Thoracic aorta (tissue), 2 donors: Measurements from ENCODE around the gene SYTL5. TPM values are rescaled to one million over a fixed set of nuclear protein-coding genes. Genes with fewer than 3 reads are reported as not detected.

Experiments
- ATAC-seq: fragments of 150-250 bp; one replicate; pipeline ENCODE4 v1.8.0; 2017; ENCODE audit warnings: low read depth; ENCODE audit not compliant: insufficient number of reproducible peaks, low FRiP score
- DNase-seq: peaks from one replicate; pipeline ENCODE4 v3.0.0-alpha.2; 2020; ENCODE audit warnings: low spot score
- H3K27ac ChIP-seq, 2 donors: fragments of 200-600 bp; sonication (generic); 1 replicate in 1 of 2; 2 replicates in 1 of 2; pipeline ENCODE4 v1.5.1; 2016; ENCODE audit warnings: mild to moderate bottlenecking in 2 of 2, moderate library complexity in 2 of 2
- H3K27me3 ChIP-seq: fragments of 200-600 bp; sonication (generic); replicated peaks from 2 replicates; pipeline ENCODE4 v1.6.0; 2016; ENCODE audit warnings: mild to moderate bottlenecking; ENCODE audit not compliant: insufficient read depth
- H3K36me3 ChIP-seq: fragments of 200-600 bp; sonication (generic); one replicate; pipeline ENCODE4 v1.5.1; 2016
- H3K4me1 ChIP-seq, 2 donors: fragments of 200-600 bp; sonication (generic); 1 replicate in 1 of 2; 2 replicates in 1 of 2; pipeline versions ENCODE4 v1.5.1 to v1.6.0; 2016; ENCODE audit warnings: low read depth in 2 of 2, mild to moderate bottlenecking in 1 of 2; ENCODE audit not compliant: control insufficient read depth in 1 of 2
- H3K4me3 ChIP-seq: fragments of 200-600 bp; sonication (generic); 2 replicates; pipeline ENCODE4 v1.5.1; 2016; ENCODE audit warnings: mild to moderate bottlenecking
- H3K9me3 ChIP-seq: fragments of 200-600 bp; sonication (generic); 2 replicates; pipeline ENCODE4 v1.5.1; 2016
- CTCF ChIP-seq: fragments of 200-600 bp; sonication (generic); IDR thresholded peaks from one replicate; pipeline ENCODE4 v1.5.1; 2019; ENCODE audit warnings: antibody characterized with exemption
- total RNA-seq, 2 donors: library from RNA; depleted of rRNA; stranded (reverse); fragments of >200 nt; gene quantifications; one replicate each; pipeline versions ENCODE4 v1.1.0 to v1.2.3, GENCODE V29; 2016

Gene SYTL5
- total RNA-seq, 2 donors from 2014 or later: not detected

DNA sequence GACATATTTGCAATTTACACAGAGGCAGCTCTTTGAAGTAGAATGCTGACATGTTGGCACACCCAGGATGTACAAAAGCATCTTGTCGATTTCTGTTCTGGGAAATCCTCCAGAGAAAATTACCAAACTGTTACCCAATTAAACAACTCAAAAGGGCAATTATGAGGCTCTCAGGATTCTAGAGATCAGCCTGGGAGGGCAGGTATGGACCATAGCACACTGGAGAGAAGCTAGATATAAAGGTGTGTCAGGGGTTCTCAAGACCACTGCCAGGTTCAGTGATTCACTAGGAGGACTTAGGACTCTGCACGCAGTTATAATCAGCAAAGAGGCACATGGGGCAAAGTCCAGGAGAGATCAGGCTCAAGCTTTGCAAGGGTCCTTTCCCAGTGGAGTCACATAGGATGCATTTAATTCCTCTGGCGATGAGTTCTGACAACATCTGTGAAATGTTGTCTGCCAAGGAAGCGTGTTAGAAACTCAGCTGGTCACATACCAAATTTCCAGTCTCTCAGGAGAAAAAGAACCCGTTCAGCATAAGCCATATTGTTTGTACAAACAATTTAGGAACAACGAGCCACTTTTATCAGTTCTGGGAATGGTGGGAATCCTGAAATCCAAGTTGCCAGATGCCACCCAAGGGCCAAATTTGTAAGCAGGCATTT lies 100.8 kb downstream of the SYTL5 start:
- H3K4me1 ChIP-seq: no peaks in the 10 kb centered on the region
- no peak for DNase-seq
- no peaks in the 10 kb centered on the region for H3K27me3 ChIP-seq
- no peak for ATAC-seq
- H3K36me3 ChIP-seq: no peaks in the 10 kb centered on the region
- H3K27ac ChIP-seq: no peak overlapping the region
- H3K9me3 ChIP-seq: no peaks in the 10 kb centered on the region
- no peak for TF ChIP-seq CTCF
- no peak overlapping the region for H3K4me3 ChIP-seq

DNA sequence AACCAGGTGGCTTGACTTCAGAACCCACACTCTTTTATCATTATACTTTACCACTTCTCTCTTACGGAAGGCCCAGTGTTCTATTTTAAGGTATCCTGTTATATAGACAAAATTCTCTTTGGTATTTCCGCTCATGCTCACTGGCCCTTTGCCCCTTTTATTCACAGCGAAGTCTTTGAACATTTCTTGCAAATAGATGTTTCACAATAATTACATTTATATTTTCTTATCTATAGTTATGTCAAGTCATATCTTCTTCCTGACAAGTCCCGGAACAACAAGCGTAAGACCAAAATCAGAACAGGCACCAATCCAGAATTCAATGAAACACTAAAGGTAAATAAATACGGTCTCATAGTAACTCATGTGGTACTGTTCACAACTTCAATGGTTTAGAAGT lies 102.0 kb downstream of the SYTL5 start:
- Histone ChIP-seq H3K27me3 (no peaks in the 10 kb centered on the region), H3K4me3 (no peak overlapping the region), H3K9me3 (no peaks in the 10 kb centered on the region), H3K4me1 (no peaks in the 10 kb centered on the region), H3K27ac (no peak overlapping the region), H3K36me3 (no peaks in the 10 kb centered on the region)
- DNase-seq (no peak), ATAC-seq (no peak)
- TF ChIP-seq CTCF: no peak

DNA sequence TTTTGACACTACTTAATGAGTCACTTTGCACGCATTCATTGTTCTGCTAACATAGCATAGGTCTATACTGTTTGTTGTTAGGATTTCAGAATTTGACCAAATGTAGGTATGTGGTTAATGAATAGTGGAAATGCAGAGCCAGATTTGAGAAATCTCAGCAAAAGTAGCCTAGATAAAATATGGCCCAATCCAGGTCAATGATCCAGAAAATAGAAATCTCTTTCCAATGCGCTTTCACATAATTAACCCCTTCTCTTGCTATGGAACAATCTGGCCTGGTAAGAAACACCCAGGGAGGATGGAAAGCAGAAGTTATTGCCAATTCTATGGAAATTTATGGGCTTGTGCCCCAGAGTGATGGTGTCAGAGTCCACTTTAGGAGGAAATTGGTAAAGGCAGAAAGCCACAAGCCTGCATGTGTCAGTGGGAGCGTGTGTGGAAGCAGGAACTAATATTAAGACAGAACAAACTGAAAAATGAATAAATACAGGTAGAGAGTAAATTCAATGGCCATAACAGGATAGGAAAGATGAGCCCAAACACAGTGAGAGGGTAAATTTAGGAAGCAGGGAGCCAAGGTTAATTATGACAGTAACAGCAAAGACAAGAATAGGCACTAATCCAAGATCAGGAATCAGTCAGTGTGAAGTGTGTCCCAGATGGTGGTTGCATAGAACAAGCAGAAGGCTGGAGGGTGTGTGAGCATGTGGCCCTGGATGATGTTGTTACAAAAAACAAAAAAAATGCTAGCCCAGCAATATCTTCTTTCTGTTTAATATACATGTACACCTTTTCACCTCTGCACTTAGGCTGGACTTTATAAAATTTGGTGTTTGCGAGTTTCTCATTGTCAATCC lies 102.9 kb downstream of the SYTL5 start:
- no peak overlapping the region for H3K4me3 ChIP-seq
- no peaks in the 10 kb centered on the region for H3K9me3 ChIP-seq
- TF ChIP-seq CTCF: no peak
- H3K36me3 ChIP-seq: no peaks in the 10 kb centered on the region
- H3K27ac ChIP-seq: no peak overlapping the region
- no peaks in the 10 kb centered on the region for H3K4me1 ChIP-seq
- DNase-seq (no peak), ATAC-seq (no peak)
- H3K27me3 ChIP-seq: no peaks in the 10 kb centered on the region

DNA sequence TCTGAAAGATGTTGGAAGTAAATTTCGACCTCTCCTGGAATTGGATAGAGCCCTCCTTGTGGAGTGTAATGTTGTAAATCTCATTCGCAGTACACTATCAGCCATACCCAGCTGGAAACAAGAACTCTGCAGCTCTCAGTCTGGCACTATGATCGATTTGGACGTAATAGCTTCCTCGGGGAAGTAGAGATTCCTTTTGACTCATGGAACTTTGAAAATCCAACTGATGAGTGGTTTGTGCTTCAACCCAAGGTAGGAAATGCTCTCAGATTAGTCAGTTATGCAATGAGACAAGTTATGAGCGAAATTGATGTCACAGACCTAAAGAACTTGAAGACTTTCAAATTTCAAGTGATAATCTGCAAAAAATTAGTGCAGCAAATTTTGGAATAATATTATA lies 103.9 kb downstream of the SYTL5 start:
- no peak for TF ChIP-seq CTCF
- Histone ChIP-seq H3K4me3 (no peak overlapping the region), H3K27ac (no peak overlapping the region), H3K36me3 (no peaks in the 10 kb centered on the region), H3K9me3 (no peaks in the 10 kb centered on the region), H3K27me3 (no peaks in the 10 kb centered on the region), H3K4me1 (no peaks in the 10 kb centered on the region)
- ATAC-seq (no peak), DNase-seq (no peak)

- H3K4me1 ChIP-seq: no peaks in the 10 kb centered on the region
- no peak overlapping the region for H3K4me3 ChIP-seq
- H3K36me3 ChIP-seq: no peaks in the 10 kb centered on the region
- no peaks in the 10 kb centered on the region for H3K9me3 ChIP-seq
- DNase-seq (no peak), ATAC-seq (no peak)
- TF ChIP-seq CTCF: no peak
- H3K27me3 ChIP-seq: no peaks in the 10 kb centered on the region
- no peak overlapping the region for H3K27ac ChIP-seq
Observed at GRCh38 chrX:38111196-38111595, 104.8 kb downstream of the SYTL5 start.
